NCI-H1417 (cell line): ENCODE data around the gene MIA.
"Not testable (repeated sequence)": the region's sequence is repeated elsewhere in the genome, so short reads cannot be mapped to it uniquely, and the experiment has no call there.

Source experiments
- DNase-seq, 3 experiments: peaks; one replicate each; lab custom pipeline; 2025; lab: John Stamatoyannopoulos, UW

MIA gene

GRCh38 chr19:40803857-40804782, 28.8 kb downstream of the MIA start:
- no peak for DNase-seq

GRCh38 chr19:40804783-40805242, 29.5 kb downstream of the MIA start:
- DNase-seq = no peak

GRCh38 chr19:40805258-40805868, 30.0 kb downstream of the MIA start:
- no peak for DNase-seq

- peak; percentile 78 to 91 (median 85) for DNase-seq
These were observed 31.3 kb downstream of the MIA start for GRCh38 chr19:40806423-40807146.

GRCh38 chr19:40807147-40808020, 32.1 kb downstream of the MIA start:
- DNase-seq = peak in 1 of 3 experiments; percentile 3

GRCh38 chr19:40808021-40808325, 32.7 kb downstream of the MIA start:
- DNase-seq = no peak

GRCh38 chr19:40808497-40808896, 33.2 kb downstream of the MIA start:
- no peak for DNase-seq

- DNase-seq = no peak
These were observed 34.2 kb downstream of the MIA start for GRCh38 chr19:40809358-40810086.

- DNase-seq = no peak
These were observed 34.8 kb downstream of the MIA start for GRCh38 chr19:40810160-40810559.

- DNase-seq = peak in 1 of 3 experiments; percentile 41
These were observed 35.5 kb downstream of the MIA start for GRCh38 chr19:40810649-40811408.

- no peak for DNase-seq
These were observed 36.4 kb downstream of the MIA start for GRCh38 chr19:40811478-40812341.

GRCh38 chr19:40812571-40812970, 37.2 kb downstream of the MIA start:
- DNase-seq = not testable (repeated sequence)

- DNase-seq = no peak
These were observed 37.9 kb downstream of the MIA start for GRCh38 chr19:40813182-40813581.

GRCh38 chr19:40815223-40815622, 39.9 kb downstream of the MIA start:
- DNase-seq = no peak

- DNase-seq = peak; percentile 28 to 63 (median 44)
These were observed 43.4 kb downstream of the MIA start for GRCh38 chr19:40818480-40819399.

GRCh38 chr19:40819479-40820234, 44.3 kb downstream of the MIA start:
- DNase-seq = peak in 2 of 3 experiments; percentile 31 to 44

GRCh38 chr19:40822161-40822560, 46.8 kb downstream of the MIA start:
- DNase-seq = no peak
